Thymus (tissue), 11 donors: Measurements from ENCODE around the gene CRAT. TPM values are rescaled to one million over a fixed set of nuclear protein-coding genes. Genes with fewer than 3 reads are reported as not detected.

Experiments
- DNase-seq, 9 donors: peaks; one replicate each; pipeline ENCODE4 v3.0.0-alpha.2; 2013; ENCODE audit warnings: low spot score in 9 of 9, low read depth in 6 of 9, missing footprints in 1 of 9
- H3K27ac ChIP-seq, 2 donors: one replicate each; pipeline ENCODE4 v1.5.1; 2013; ENCODE audit warnings: control low read depth in 1 of 2, low read depth in 1 of 2, low read length in 1 of 2, mild to moderate bottlenecking in 1 of 2, moderate library complexity in 1 of 2
- H3K27me3 ChIP-seq, 2 donors: one replicate each; pipeline ENCODE4 v1.5.1; 2013; ENCODE audit warnings: low read length in 1 of 2; ENCODE audit not compliant: control insufficient read depth in 2 of 2, insufficient read depth in 1 of 2
- H3K36me3 ChIP-seq, 2 donors: one replicate each; pipeline ENCODE4 v1.5.1; 2013; ENCODE audit warnings: low read length in 1 of 2, mild to moderate bottlenecking in 1 of 2, moderate library complexity in 1 of 2; ENCODE audit not compliant: control insufficient read depth in 2 of 2, insufficient read depth in 2 of 2
- H3K4me1 ChIP-seq, 2 donors: one replicate each; pipeline ENCODE4 v1.5.1; 2013; ENCODE audit warnings: low read length in 2 of 2; ENCODE audit not compliant: control insufficient read depth in 2 of 2, insufficient read depth in 2 of 2
- H3K4me3 ChIP-seq, 2 donors: one replicate each; pipeline ENCODE4 v1.5.1; 2013; ENCODE audit warnings: low read length in 2 of 2, control low read depth in 1 of 2, mild to moderate bottlenecking in 1 of 2
- H3K9me3 ChIP-seq, 2 donors: one replicate each; pipeline ENCODE4 v1.5.1; 2013; ENCODE audit warnings: low read length in 1 of 2, mild to moderate bottlenecking in 1 of 2; ENCODE audit not compliant: control insufficient read depth in 2 of 2, insufficient read depth in 1 of 2
- WGBS: extraction: QIAGEN DNeasy Blood & Tissue Kit; methylation state at CpG from one replicate; pipeline ENCODE4 v1.1.7; 2013; 5-methylcytosine and 5-hydroxymethylcytosine counted together
- polyA plus RNA-seq: library from polyadenylated mRNA; stranded (reverse); fragments of 200-250 nt; gene quantifications from one replicate; pipeline ENCODE4 v1.2.3, GENCODE V29; 2013
- total RNA-seq: library from RNA; stranded (reverse); fragments of 120-200 nt; gene quantifications from one replicate; pipeline ENCODE4 v1.2.4, GENCODE V29; 2013
- donor health status: healthy.

CRAT gene
- total and polyA plus RNA-seq, 2 donors: 4.1 to 9.4 TPM

DNA sequence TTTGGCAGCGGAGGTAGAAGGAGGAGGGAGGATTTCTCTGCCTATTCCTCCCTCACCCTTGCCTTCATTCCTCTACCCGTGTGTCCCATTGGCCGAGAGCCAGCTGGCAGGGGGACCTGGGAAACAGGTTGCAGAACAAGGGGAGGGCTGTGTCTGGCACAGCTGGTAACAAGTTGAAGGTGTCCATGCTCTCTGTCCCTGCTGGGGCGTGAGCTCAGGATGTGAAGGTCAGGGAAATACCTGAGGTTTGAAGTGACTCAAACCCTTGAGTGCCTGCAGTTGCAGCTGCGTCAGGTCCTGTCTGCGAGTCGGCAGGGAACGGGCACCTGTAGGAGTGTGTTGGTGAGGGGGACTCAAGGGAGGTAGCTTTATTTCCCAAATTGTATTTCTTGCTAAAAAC lies 58.0 kb downstream of the CRAT start:
- no peaks in the 10 kb centered on the region for H3K4me1 ChIP-seq
- H3K9me3 ChIP-seq: no peaks in the 10 kb centered on the region
- no peak overlapping the region for H3K27ac ChIP-seq
- no peak for DNase-seq
- H3K27me3 ChIP-seq: no peaks in the 10 kb centered on the region
- H3K36me3 ChIP-seq: peaks cover 36 to 57% of the 10 kb centered on the region in 2 donors
- H3K4me3 ChIP-seq: no peak overlapping the region
- WGBS: 96% methylated on average over 8 of the region's 8 CpGs

Other genes starting within 250 kb of the CRAT start
- 16.1 TPM for gene KYAT1, start 228.8 kb downstream of the CRAT start, total RNA-seq
- gene KYAT1, start 228.8 kb downstream of the CRAT start, polyA plus RNA-seq: 9.9 TPM
- 9.5 TPM for gene LRRC8A, start 228.7 kb downstream of the CRAT start, total RNA-seq
- 10.3 TPM for gene LRRC8A, start 228.7 kb downstream of the CRAT start, polyA plus RNA-seq
- gene PHYHD1, start 189.8 kb downstream of the CRAT start, total RNA-seq: 9.7 TPM
- gene PHYHD1, start 189.8 kb downstream of the CRAT start, polyA plus RNA-seq: 25.6 TPM
- gene DOLK, start 163.2 kb downstream of the CRAT start, total RNA-seq: 7.6 TPM
- 8.0 TPM for gene DOLK, start 163.2 kb downstream of the CRAT start, polyA plus RNA-seq
- gene NUP188, start 163.1 kb downstream of the CRAT start, total RNA-seq: 22.0 TPM
- gene NUP188, start 163.1 kb downstream of the CRAT start, polyA plus RNA-seq: 19.2 TPM
- 65.7 TPM for gene SH3GLB2, start 82.5 kb downstream of the CRAT start, total RNA-seq
- gene SH3GLB2, start 82.5 kb downstream of the CRAT start, polyA plus RNA-seq: 134 TPM
- gene MIGA2, start 74.2 kb downstream of the CRAT start, total RNA-seq: 14.4 TPM
- gene MIGA2, start 74.2 kb downstream of the CRAT start, polyA plus RNA-seq: 43.0 TPM
- gene DOLPP1, start 29.7 kb downstream of the CRAT start, total RNA-seq: 12.7 TPM
- gene DOLPP1, start 29.7 kb downstream of the CRAT start, polyA plus RNA-seq: 9.6 TPM
- 68.3 TPM for gene PTPA, start 622 bp upstream of the CRAT start, total RNA-seq
- 70.1 TPM for gene PTPA, start 622 bp upstream of the CRAT start, polyA plus RNA-seq
- gene IER5L, start 67.5 kb upstream of the CRAT start, total RNA-seq: 4.2 TPM
- 13.7 TPM for gene IER5L, start 67.5 kb upstream of the CRAT start, polyA plus RNA-seq